HG02885 (cell line): Measurements from ENCODE around the gene SBNO2.

Experiments
- ATAC-seq: cut with Tn5 transposase; IDR thresholded peaks from one replicate; pipeline ENCODE4 v1.9.1; 2021; ENCODE audit warnings: mild to moderate bottlenecking; ENCODE audit not compliant: unreplicated experiment, poor library complexity

The SBNO2 gene, protein sequence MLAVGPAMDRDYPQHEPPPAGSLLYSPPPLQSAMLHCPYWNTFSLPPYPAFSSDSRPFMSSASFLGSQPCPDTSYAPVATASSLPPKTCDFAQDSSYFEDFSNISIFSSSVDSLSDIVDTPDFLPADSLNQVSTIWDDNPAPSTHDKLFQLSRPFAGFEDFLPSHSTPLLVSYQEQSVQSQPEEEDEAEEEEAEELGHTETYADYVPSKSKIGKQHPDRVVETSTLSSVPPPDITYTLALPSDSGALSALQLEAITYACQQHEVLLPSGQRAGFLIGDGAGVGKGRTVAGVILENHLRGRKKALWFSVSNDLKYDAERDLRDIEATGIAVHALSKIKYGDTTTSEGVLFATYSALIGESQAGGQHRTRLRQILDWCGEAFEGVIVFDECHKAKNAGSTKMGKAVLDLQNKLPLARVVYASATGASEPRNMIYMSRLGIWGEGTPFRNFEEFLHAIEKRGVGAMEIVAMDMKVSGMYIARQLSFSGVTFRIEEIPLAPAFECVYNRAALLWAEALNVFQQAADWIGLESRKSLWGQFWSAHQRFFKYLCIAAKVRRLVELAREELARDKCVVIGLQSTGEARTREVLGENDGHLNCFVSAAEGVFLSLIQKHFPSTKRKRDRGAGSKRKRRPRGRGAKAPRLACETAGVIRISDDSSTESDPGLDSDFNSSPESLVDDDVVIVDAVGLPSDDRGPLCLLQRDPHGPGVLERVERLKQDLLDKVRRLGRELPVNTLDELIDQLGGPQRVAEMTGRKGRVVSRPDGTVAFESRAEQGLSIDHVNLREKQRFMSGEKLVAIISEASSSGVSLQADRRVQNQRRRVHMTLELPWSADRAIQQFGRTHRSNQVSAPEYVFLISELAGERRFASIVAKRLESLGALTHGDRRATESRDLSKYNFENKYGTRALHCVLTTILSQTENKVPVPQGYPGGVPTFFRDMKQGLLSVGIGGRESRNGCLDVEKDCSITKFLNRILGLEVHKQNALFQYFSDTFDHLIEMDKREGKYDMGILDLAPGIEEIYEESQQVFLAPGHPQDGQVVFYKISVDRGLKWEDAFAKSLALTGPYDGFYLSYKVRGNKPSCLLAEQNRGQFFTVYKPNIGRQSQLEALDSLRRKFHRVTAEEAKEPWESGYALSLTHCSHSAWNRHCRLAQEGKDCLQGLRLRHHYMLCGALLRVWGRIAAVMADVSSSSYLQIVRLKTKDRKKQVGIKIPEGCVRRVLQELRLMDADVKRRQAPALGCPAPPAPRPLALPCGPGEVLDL (N-terminal part only)

DNA sequence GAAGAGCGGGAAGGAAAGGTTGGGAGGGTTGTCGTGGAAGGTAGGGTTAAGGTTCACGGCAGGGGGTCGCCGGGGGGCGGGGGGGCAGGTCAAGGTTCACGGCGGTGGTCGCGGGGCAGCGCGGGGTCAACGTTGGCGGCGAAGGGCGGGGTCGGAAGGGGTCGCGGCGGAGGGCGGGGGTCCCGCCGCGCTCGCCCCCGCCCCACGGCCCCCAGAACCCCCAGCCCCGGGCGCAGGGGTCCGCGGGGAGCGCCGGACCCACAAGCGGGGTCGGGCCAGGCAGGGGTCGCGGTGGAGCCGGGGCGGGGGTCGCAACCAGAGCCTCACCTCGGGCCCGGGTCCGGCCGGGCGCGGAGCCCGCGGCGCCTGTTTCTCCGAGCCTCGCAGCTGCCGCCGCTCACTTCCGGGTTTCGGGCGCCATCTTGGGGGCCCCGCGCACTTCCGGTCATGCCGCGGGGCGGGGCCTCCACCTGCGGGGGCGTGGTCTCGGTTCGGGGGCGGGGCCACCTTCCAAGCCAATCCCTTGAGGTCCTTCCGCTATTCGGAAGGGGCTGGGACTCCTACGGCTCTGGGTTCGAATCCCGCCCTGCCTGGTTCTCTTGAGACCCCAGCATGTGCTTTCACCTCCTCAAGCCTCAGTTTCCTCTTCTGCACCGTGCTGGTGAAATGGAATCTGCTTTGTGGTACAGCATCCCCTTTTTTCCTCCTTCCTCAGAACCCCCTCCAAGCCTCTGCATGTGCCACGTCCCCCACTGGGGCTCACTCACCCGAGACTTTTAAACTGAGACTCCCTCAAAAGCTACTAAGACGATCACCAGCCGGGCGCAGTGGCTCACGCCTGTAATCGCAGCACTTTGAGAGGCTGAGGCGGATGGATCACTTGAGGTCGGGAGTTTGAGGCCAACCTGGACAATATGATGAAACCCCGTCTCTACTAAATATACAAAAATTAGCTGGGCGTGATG lies at the start of gene SBNO2:
Gene SBNO2, minus strand, starts transcription at position 424 of the 965 bp plus-strand sequence. CDS start 19,992 bp downstream, outside the sequence.
- ATAC-seq, result peak; percentile 72

DNA sequence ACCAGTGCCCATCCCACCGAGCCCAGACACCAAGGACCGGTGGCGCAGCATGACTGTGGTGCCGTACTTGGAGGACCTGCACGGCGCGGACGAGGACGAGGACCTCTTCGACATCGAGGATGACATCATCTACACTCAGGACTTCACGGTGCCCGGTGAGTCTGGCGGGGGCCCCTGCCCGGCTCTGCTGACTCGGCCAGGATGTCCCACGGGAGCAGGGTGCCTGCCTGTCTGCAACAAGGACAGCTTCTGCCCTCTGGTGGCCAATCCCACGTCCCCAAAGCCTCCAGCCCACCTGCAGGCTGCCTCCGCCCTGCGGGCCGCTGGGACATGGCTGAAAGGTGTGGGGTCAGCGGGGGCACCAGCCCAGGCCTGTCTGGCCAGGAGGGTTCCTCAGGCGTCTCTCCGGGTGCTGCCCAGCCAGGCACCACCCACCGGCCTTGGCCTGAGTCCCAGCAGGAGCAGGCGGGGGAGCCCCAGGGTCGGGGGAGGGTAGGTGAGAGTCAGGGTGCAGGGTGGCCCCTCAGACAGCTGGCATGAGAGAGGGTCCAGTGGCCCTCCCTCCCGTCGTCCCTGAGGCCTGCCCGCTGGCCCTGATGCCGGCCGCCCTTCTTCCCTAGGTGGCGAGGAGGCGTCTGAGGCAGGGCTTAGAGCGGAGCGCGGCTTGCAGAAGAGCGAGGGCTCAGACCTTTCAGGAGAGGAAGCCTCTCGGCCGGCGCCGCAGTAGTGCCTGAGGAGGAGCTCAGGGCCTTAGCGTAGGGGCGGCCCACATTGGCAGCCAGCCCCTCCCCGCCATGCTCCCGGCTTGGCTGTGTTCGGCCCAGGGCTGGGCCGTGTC lies 49.2 kb upstream of the SBNO2 start:
- no peak for ATAC-seq

DNA sequence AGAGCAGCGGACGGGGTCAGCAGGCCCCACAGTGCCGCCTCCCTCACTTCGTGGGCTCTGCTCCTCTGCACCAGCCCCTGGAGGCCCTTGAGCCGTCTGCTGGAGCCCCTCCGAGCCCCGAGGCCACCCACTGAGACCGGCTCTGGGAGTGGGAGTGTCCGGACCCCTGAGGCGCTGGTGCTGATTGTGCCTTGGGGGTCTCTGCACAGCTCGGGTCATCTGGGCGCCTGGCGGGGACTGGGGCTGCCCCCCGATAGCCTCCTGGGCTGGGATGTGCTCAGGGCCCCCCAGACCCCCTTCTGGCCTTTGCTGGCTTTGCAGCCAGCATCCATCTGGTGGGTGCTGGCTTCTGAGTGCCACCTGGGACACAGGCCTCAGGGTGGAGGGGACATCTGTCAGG lies 48.3 kb upstream of the SBNO2 start:
- ATAC-seq, result no peak

DNA sequence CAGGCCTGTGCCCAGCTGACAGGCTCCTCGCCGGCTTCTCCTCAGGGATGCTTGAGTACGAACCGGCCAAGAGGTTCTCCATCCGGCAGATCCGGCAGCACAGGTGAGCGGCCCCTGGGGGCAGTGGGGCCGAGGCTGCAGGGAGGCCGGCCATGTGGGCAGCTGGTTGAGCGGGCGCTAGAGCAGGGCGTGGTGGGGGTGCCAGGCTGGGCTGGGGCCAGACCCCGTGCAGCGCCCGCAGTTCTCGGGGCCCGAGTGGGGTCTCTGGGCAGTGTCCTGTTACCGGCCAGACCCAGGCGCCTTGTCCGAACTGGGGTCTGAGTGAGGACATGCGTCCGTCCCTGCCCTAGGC lies 47.8 kb upstream of the SBNO2 start:
- ATAC-seq, result no peak

DNA sequence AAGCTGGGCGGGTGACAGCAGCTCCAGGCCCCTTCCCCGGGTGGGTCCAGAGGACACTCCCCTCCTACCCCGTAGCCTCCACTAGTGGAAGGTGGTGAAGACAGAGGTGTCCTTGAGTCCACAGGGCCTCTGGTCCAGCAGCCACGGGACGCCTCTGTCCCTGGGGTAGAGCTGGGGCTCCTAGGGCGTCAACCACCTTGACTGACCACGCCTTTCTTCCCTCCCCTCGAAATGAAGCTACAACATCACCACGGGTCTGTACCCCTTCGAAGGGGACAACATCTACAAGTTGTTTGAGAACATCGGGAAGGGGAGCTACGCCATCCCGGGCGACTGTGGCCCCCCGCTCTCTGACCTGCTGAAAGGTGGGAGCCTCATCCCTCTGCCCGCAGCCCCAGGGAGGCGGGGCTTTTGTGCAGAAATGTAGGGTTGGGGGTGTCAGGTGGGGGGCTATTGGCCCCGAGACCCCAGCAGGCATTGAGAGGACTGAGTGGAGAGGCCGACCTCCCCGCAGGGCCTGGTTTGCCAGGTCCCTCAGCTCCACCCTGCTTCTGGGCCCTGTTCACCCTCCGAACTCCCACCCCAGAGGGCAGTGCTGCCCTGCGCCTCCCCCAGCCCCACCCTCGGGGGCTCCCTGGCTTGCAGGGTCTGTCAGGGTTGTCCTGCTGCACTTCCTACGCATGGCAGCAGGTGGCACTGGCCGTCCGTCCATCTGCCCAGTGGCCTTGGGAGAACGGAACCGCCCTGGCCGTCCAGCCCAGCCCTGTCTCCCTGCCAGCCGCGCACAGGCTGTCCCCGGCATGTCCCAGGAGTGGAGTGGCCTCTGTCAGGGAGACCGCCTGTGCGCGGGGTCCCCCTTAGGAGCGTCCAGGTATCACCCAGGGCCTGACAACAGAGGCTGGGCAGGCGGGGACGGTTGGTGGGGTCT lies 47.2 kb upstream of the SBNO2 start:
- ATAC-seq, result no peak

DNA sequence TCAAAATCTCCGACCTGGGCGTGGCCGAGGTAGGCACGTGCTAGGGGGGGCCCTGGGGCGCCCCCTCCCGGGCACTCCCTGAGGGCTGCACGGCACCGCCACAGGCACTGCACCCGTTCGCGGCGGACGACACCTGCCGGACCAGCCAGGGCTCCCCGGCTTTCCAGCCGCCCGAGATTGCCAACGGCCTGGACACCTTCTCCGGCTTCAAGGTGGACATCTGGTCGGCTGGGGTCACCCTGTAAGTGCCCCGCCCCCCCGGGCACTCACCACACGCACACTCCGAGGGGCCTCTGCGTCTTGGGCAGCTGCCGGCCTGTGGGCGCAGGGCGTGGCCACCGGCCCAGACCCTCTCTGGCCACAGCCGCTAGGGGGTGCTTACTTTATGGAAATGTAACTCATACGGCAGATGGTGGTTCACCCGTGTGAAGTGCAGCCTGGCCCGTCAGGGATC lies 46.4 kb upstream of the SBNO2 start:
- no peak for ATAC-seq

DNA sequence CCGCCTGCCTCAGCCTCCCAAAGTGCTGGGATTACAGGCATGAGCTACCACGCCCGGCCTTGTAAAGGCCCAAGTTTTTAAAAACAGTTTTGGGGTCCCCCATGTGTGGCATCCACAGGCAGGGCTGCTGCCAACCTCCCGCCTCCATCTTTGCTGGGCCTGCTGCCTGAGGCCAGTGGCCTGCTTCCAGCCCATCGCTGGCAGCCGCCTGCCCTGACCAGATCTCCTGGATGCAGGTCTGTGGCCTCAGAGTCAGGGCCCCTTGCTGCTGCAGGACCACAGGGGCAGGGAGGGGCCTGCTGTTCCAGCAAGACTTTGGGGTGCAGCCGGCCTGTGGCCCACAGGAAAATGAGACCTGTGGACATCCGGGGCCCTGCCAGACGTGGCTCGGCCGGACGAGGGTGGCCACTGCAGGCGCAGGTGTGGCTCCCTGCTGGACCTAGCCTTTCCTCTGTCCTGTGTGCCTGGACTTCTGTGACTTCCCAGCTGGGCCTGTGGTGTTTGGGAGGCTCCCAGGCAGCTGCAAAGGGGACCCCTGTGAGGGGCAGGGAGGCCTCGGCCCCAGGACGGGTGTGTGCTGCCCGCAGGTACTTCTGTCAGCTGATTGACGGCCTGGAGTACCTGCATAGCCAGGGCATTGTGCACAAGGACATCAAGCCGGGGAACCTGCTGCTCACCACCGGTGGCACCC lies 45.9 kb upstream of the SBNO2 start:
- no peak for ATAC-seq

DNA sequence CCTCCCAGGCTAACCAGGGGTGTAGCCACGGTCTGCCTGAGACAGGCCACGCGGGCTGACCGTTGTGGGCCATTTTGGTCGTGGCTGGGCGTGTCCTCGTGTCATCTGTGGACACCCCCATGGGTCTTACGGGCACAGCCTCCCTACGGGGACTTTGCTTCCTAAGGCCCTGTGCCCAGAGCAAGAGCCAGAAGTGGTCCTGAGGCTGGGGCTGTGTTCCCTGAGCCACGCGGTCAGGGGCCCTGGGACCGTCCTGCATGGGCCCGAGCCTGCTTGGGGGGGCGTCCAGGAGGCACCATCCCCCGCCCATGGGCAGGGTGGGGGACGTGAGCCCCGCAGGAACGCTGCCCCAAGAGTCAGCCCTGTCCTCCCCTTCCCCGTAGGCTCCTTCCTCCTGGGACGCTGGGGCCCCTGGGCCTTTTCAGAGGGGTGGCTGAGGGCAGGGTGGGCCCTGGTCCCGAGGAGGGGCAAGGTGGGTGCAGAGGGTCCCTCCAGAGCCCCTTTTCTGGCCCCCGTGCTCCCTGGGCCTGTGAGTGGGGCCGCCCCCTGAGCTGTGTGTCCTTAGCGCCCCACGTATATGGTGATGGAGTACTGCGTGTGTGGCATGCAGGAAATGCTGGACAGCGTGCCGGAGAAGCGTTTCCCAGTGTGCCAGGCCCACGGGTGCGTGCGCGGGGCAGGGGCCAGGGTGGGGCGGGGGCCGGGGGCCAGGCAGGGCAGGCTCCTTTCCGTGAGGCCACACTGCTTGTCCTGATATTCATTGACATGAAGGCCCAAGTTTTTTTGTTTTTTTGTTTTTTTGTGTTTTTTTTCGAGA lies 44.9 kb upstream of the SBNO2 start:
- ATAC-seq, result no peak

DNA sequence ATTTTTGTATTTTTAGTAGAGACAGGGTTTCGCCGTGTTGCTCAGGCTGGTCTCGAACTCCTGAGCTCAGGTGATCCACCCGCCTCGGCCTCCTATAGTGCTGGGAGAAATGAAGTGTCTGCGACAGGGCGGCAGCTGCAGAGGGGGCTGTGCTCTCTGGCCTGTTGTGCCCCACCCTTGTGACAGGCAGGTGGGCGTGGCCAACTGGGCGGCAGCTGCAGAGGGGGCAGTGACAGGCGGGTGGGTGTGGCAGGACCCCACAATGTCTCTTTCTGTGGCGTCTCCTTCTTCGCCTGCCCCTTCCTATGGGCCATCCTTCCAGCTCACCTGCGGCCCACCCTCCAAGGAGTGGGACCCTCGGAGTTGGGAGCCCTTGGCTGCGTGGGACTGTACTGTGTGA lies 43.3 kb upstream of the SBNO2 start:
- ATAC-seq, result no peak

DNA sequence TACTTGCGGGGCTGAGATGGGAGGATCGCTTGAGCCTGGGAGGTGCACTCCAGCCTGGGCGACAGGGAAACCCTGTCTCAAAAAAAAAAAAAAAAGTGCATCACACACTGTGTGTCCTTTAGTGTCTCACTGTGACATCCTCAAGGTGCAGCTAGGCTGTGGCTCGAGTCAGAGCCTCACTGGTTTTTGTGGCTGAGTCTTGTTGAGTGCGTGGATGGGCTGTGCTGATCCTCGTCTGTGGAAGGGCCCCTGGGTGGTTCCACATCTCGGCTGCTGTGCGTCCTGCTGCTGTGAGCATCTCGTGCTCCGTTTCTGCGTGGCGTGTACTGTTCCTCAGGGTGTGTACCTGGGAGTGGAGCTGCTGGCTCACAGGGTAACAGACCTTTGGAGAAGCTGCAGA lies 42.7 kb upstream of the SBNO2 start:
- no peak for ATAC-seq

DNA sequence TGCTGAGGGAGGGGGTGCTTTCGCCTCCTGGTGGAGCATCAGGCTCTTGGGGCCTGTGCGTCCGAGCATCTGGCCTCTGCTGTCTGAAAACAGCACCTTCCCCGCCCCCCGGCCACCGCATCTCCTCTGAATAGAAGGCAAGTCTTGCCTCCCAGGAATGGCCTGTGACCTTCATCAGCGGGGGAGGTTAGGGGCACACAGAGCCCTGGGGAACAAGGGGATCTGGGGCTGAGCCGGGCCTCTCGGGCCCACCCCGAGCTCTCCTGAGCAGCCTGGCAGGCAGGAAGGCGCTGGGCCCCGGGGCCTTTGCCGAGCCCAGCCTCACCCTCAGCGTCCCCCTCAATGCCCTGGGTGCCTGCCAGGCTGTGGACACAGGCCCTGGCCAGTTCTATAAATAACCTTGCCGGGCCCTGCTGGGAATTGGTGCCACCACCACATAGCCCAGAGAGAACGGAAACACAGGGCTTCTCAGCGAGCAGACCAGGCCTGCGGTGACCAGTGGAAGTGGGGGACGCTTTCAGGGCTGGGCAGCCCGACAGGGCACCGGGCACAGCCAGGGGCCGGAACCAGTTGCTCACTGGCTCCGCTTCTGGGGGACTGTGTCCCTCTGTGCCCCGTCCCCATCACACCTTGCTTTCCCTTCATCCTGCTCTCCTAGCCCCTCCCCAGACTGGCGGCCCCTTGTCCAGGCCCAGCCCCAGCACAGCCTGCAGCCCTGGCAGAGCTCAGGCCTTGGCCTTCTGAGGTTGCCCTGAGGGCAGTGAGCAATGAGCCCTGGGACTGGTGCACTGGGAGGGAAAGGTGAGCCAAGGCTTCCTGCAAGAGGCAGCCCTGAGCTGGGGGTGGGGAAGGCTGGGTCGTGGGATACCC lies 41.0 kb upstream of the SBNO2 start:
- no peak for ATAC-seq

DNA sequence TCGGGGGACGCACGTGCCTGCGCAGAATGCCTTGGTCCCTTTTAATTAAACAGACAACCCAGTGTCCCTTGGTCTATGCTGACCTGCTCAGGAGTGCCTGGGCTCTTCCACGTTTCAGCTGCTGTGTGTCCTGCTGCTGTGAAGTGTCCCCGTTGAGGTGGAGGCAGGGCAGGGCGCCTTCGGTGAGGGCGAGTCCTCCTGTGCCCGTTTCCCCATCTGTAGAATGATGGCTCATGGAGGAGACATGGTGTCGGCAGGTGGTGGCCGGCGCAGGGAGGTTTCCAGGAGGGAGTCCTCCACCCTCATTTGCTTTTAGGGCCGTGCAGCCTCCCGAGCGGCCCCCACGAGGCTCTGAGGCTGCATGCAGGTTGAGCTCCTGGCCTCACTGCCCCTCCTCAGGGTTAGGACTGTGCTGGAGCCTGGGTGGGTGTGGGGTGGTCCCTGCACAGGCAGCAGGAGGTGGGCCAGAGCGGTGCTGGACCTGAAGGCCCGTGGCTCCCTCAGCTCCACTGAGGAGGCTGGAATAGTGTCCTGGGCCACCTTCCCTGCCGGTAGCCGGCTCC lies 40.3 kb upstream of the SBNO2 start:
- ATAC-seq, result no peak

DNA sequence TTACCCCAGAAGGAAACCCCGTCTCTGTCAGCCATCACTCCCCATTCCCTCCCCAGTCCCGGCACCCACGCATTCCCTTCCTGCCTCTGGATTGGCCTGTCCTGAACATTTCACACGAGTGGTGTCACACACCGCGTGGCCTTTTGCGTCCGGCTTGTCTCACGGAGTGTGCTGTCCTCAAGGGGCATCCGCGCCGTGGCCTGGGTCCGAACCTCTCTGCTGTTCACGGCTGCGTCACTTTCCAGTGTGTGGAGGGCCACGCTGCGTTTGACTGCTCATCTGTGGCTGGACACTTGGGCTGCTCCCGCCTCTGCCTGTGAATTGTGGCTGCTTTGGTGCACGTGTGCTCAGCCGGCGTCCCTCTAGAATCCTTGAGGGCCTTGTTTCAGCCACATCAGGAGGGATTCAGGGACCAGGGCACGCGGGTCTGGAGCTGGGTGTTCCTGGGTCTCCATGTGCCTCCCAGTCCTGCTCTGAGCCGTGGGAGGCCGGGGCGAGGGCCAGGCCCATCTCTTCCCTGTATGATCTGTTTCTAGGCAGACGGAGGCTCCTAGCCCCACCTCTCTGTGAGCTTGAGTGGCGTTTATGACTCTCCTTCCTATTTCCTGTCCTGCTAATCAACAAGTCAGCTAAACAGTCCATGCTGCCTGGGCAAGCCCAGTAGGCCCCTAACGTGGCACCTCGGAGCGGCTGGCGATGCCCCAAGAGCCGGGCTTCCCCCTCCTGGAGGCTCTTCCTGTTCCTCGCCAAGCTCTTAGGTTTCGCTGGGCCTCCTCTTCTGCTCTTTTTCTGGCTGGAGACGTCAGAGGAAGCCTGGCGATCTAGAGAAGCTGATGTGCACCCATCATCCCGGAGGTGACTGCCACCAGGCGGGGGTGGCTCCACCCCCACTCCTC lies 39.6 kb upstream of the SBNO2 start:
- ATAC-seq, result no peak
